Liver (tissue), 9 donors: Measurements from ENCODE around the gene SH3BP2. TPM values are rescaled to one million over a fixed set of nuclear protein-coding genes. Genes with fewer than 3 reads are reported as not detected.

Experiments
- DNase-seq: peaks from one replicate; pipeline ENCODE4 v3.0.0-alpha.2; 2017; ENCODE audit warnings: low spot score
- H3K27ac ChIP-seq, 2 donors: one replicate each; pipeline ENCODE4 v1.7.0; 2013; ENCODE audit warnings: inconsistent platforms in 2 of 2, low read length in 2 of 2, control low read depth in 1 of 2, low read depth in 1 of 2, mild to moderate bottlenecking in 1 of 2
- H3K27me3 ChIP-seq, 4 donors: one replicate each; pipeline versions ENCODE4 v1.6.1 to v1.7.0; 2013; ENCODE audit warnings: low read length in 3 of 4, inconsistent platforms in 1 of 4, mild to moderate bottlenecking in 1 of 4, moderate library complexity in 1 of 4; ENCODE audit not compliant: control insufficient read depth in 4 of 4, insufficient read depth in 4 of 4
- H3K36me3 ChIP-seq, 4 donors: one replicate each; pipeline versions ENCODE4 v1.6.1 to v1.7.0; 2013; ENCODE audit warnings: low read length in 3 of 4, mild to moderate bottlenecking in 3 of 4, low read depth in 1 of 4, moderate library complexity in 1 of 4; ENCODE audit not compliant: control insufficient read depth in 4 of 4, insufficient read depth in 3 of 4
- H3K4me1 ChIP-seq, 4 donors: one replicate each; pipeline versions ENCODE4 v1.6.1 to v1.7.0; 2013; ENCODE audit warnings: low read length in 3 of 4, mild to moderate bottlenecking in 3 of 4, moderate library complexity in 1 of 4; ENCODE audit not compliant: control insufficient read depth in 4 of 4, insufficient read depth in 4 of 4
- H3K4me3 ChIP-seq, 3 donors: one replicate each; pipeline versions ENCODE4 v1.6.1 to v1.7.0; 2013; ENCODE audit warnings: low read length in 3 of 3, control low read depth in 1 of 3, low read depth in 1 of 3, mild to moderate bottlenecking in 1 of 3
- H3K9ac ChIP-seq, 2 donors: one replicate each; pipeline ENCODE4 v1.7.0; 2013; ENCODE audit warnings: low read length in 2 of 2, mild to moderate bottlenecking in 2 of 2, moderate library complexity in 2 of 2, control low read depth in 1 of 2, low read depth in 1 of 2
- H3K9me3 ChIP-seq, 4 donors: one replicate each; pipeline versions ENCODE4 v1.6.1 to v1.7.0; 2013; ENCODE audit warnings: low read length in 3 of 4; ENCODE audit not compliant: control insufficient read depth in 4 of 4
- ATF3 ChIP-seq: IDR thresholded peaks from 2 replicates; pipeline ENCODE4 v1.6.1; 2016; ENCODE audit warnings: antibody characterized with exemption
- CTCF ChIP-seq: fragments of 150-350 bp; IDR thresholded peaks from 2 replicates; pipeline ENCODE4 v1.5.1; 2017; ENCODE audit warnings: improper control_type of control experiment, low read depth, low read length; ENCODE audit not compliant: missing input control
- EGR1 ChIP-seq, 2 donors: IDR thresholded peaks; 2 replicates each; pipeline ENCODE4 v1.6.1; 2016 to 2018; ENCODE audit warnings: antibody characterized with exemption in 2 of 2, low read depth in 2 of 2
- FOXA1 ChIP-seq: IDR thresholded peaks from 2 replicates; pipeline ENCODE4 v1.6.1; 2016; ENCODE audit warnings: antibody characterized with exemption
- FOXA2 ChIP-seq: IDR thresholded peaks from 2 replicates; pipeline ENCODE4 v1.6.1; 2016; ENCODE audit warnings: antibody characterized with exemption
- GABPA ChIP-seq, 2 donors: IDR thresholded peaks in 1 of 2; conservative IDR thresholded peaks in 1 of 2; 2 replicates each; pipeline ENCODE4 v1.6.1; 2016; ENCODE audit warnings: antibody characterized with exemption in 2 of 2, mild to moderate bottlenecking in 1 of 2, moderate library complexity in 1 of 2
- HNF4A ChIP-seq, 2 donors: conservative IDR thresholded peaks; 2 replicates each; pipeline ENCODE4 v1.6.1; 2016; ENCODE audit warnings: antibody characterized with exemption in 2 of 2, mild to moderate bottlenecking in 2 of 2
- HNF4G ChIP-seq: IDR thresholded peaks from 2 replicates; pipeline ENCODE4 v1.6.1; 2016; ENCODE audit warnings: antibody characterized with exemption
- MAX ChIP-seq: IDR thresholded peaks from 2 replicates; pipeline ENCODE4 v1.6.1; 2016; ENCODE audit warnings: antibody characterized with exemption
- NR2F2 ChIP-seq: IDR thresholded peaks from 2 replicates; pipeline ENCODE4 v1.6.1; 2016; ENCODE audit warnings: antibody characterized with exemption
- REST ChIP-seq: IDR thresholded peaks from 2 replicates; pipeline ENCODE4 v1.6.1; 2016; ENCODE audit warnings: antibody characterized with exemption, mild to moderate bottlenecking
- RXRA ChIP-seq, 2 donors: IDR thresholded peaks; 2 replicates each; pipeline ENCODE4 v1.6.1; 2017 to 2018; ENCODE audit warnings: antibody characterized with exemption in 2 of 2, mild to moderate bottlenecking in 1 of 2
- TAF1 ChIP-seq: conservative IDR thresholded peaks from 2 replicates; pipeline ENCODE4 v1.6.1; 2016; ENCODE audit warnings: antibody characterized with exemption, mild to moderate bottlenecking
- WGBS: extraction: QIAGEN DNeasy Blood & Tissue Kit; methylation state at CpG from one replicate; pipeline ENCODE4 v1.1.7; 2013; 5-methylcytosine and 5-hydroxymethylcytosine counted together
- polyA plus RNA-seq, 2 donors: library from polyadenylated mRNA; stranded (reverse) in 1 of 2; unstranded in 1 of 2; fragments of 200-250 nt in 1 of 2; fragments of >200 nt in 1 of 2; fragmentation: Nextera tagmentation in 1 of 2; extraction: Ambion mirVana in 1 of 2; gene quantifications; one replicate each; pipeline versions ENCODE4 v1.2.1 to v1.2.3, GENCODE V29; 2013 to 2015
- total RNA-seq, 2 donors: library from RNA; depleted of rRNA; stranded (reverse); fragments of >200 nt; gene quantifications; one replicate each; pipeline ENCODE4 v1.2.3, GENCODE V29; 2014
- donor health status: healthy.
- donor health status: healthy.
- donor health status: healthy.
- donor health status: healthy.
- donor health status: healthy.

Gene SH3BP2
- total and polyA plus RNA-seq, 4 donors: 17.9 to 80.2 (median 38.5) TPM

- TF ChIP-seq CTCF: peak; percentile 12
- no peak for TF ChIP-seq FOXA2
- TF ChIP-seq HNF4G: no peak
- H3K4me3 ChIP-seq: no peak overlapping the region
- no peak overlapping the region for H3K9ac ChIP-seq
Measured at GRCh38 chr4:2803624-2804448, 11.0 kb downstream of the SH3BP2 start.

GRCh38 chr4:2804449-2804972 lies 11.6 kb downstream of the SH3BP2 start:
- DNase-seq: no peak
- 84% methylated on average over 10 of the region's 10 CpGs for WGBS
- no peak for TF ChIP-seq MAX
- Histone ChIP-seq H3K9ac (no peak overlapping the region), H3K27ac (peak overlapping the region; percentile 3 to 36), H3K27me3 (no peaks in the 10 kb centered on the region), H3K4me1 (peaks cover 8 to 78% (median 52%) of the 10 kb centered on the region in 4 donors), H3K4me3 (no peak overlapping the region), H3K36me3 (peaks cover 0 to 7% (median 2%) of the 10 kb centered on the region in 4 donors), H3K9me3 (no peaks in the 10 kb centered on the region)

More at GRCh38 chr4:2803624-2804448, 11.0 kb downstream of the SH3BP2 start:
- peaks cover 0 to 7% (median 2%) of the 10 kb centered on the region in 4 donors for H3K36me3 ChIP-seq
- no peaks in the 10 kb centered on the region for H3K9me3 ChIP-seq
- H3K4me1 ChIP-seq: peaks cover 7 to 81% (median 55%) of the 10 kb centered on the region in 4 donors
- WGBS: 85% methylated on average over 20 of the region's 20 CpGs
- DNase-seq: no peak
- no peaks in the 10 kb centered on the region for H3K27me3 ChIP-seq
- peak overlapping the region; percentile 3 to 36 for H3K27ac ChIP-seq

- peak overlapping the region in 1 of 2 donors; percentile 15 for H3K27ac ChIP-seq
- peaks cover 0 to 7% (median 2%) of the 10 kb centered on the region in 4 donors for H3K36me3 ChIP-seq
- no peaks in the 10 kb centered on the region for H3K27me3 ChIP-seq
Measured at GRCh38 chr4:2804973-2805501, 12.2 kb downstream of the SH3BP2 start.

More at GRCh38 chr4:2804973-2805501, 12.2 kb downstream of the SH3BP2 start:
- H3K4me1 ChIP-seq: peaks cover 6 to 78% (median 52%) of the 10 kb centered on the region in 4 donors
- DNase-seq: no peak
- H3K9ac ChIP-seq: no peak overlapping the region
- WGBS: 84% methylated on average over 13 of the region's 13 CpGs
- no peak overlapping the region for H3K4me3 ChIP-seq
- TF ChIP-seq NR2F2: no peak
- TF ChIP-seq FOXA1: no peak
- no peak for TF ChIP-seq TAF1
- TF ChIP-seq RXRA (IDR thresholded peaks at IDR 0.05): no peak
- TF ChIP-seq EGR1 (IDR thresholded peaks at IDR 0.05; ENCODE audit: low read depth in 2 of 2): no peak
- no peak for TF ChIP-seq REST
- no peak for TF ChIP-seq GABPA (IDR thresholded peaks at IDR 0.05 in 1 of 2, conservative IDR thresholded peaks at IDR 0.05 in 1 of 2)
- TF ChIP-seq CTCF: no peak
- no peak for TF ChIP-seq ATF3
- no peak for TF ChIP-seq FOXA2
- TF ChIP-seq HNF4A (conservative IDR thresholded peaks at IDR 0.05): no peak
- no peak for TF ChIP-seq MAX
- H3K9me3 ChIP-seq: no peaks in the 10 kb centered on the region
